Peyer's patch (tissue), 4 donors: Measurements from ENCODE around the gene POLK. TPM values are rescaled to one million over a fixed set of nuclear protein-coding genes. Genes with fewer than 3 reads are reported as not detected.
"Not testable (repeated sequence)": the region's sequence is repeated elsewhere in the genome, so short reads cannot be mapped to it uniquely, and the experiment has no call there.

Source experiments
- DNase-seq, 3 donors: peaks; one replicate each; pipeline ENCODE4 v3.0.0-alpha.2; 2017 to 2019
- H3K27ac ChIP-seq, 4 donors: fragments of 200-600 bp; sonication (generic); one replicate each; pipeline ENCODE4 v1.5.1; 2016 to 2019
- H3K27me3 ChIP-seq, 2 donors: fragments of 200-600 bp; sonication (generic); one replicate each; pipeline ENCODE4 v1.5.1; 2019
- H3K36me3 ChIP-seq, 3 donors: fragments of 200-600 bp; sonication (generic); one replicate each; pipeline ENCODE4 v1.5.1; 2016 to 2019
- H3K4me1 ChIP-seq, 4 donors: fragments of 200-600 bp; sonication (generic); one replicate each; pipeline ENCODE4 v1.5.1; 2016 to 2019
- H3K4me3 ChIP-seq, 4 donors: fragments of 200-600 bp; sonication (generic); 1 replicate in 3 of 4; 2 replicates in 1 of 4; pipeline ENCODE4 v1.5.1; 2016 to 2019; ENCODE audit warnings: mild to moderate bottlenecking in 1 of 4
- H3K9me3 ChIP-seq, 4 donors: fragments of 200-600 bp; sonication (generic); one replicate each; pipeline ENCODE4 v1.5.1; 2016 to 2019; ENCODE audit warnings: mild to moderate bottlenecking in 1 of 4
- POLR2A ChIP-seq, 2 donors: fragments of 450-650 bp; IDR thresholded peaks; one replicate each; pipeline ENCODE4 v1.5.1; 2017; ENCODE audit warnings: antibody characterized with exemption in 2 of 2, mild to moderate bottlenecking in 2 of 2, moderate library complexity in 2 of 2
- total RNA-seq, 4 donors: library from RNA; depleted of rRNA; stranded (reverse); fragments of >200 nt; gene quantifications; one replicate each; pipeline ENCODE4 v1.1.0, GENCODE V29; 2016
- TF ChIP-seq, protein P1 (sequence below), 6 experiments: fragments of 450-650 bp in 4 of 6; fragments of 200-600 bp in 2 of 6; sonication (generic) in 1 of 6; IDR thresholded peaks; one replicate each; pipeline ENCODE4 v1.5.1; 2017 to 2019; ENCODE audit warnings: antibody characterized with exemption in 6 of 6, mild to moderate bottlenecking in 3 of 6, moderate library complexity in 1 of 6

Gene POLK
- total RNA-seq, 4 donors from 2014 or later, result 24.5 to 58.6 (median 28.3) TPM

DNA sequence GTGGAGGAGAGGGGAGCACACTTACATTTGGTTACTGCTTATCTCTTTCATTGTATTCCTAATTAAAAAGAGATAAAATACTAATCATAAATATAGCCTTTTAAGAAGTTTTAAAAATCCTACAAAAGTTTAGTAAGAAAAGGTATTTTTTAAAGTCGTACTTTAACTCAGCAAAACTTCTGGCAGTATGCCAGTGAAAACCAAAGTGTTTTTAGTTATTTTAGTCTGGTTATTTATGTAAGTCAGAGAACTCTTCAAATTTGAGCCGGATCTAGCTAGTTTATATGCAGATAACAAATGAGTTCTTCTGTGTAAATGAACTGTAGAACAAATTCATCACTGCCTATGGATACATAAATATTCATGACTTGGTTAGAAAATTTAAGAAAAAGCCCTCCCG lies 63.1 kb downstream of the POLK start:
- Histone ChIP-seq H3K36me3 (peaks cover 0 to 10% (median 0%) of the 10 kb centered on the region in 3 donors), H3K9me3 (no peaks in the 10 kb centered on the region), H3K4me1 (no peaks in the 10 kb centered on the region), H3K27ac (no peak overlapping the region), H3K27me3 (no peaks in the 10 kb centered on the region), H3K4me3 (no peak overlapping the region)
- DNase-seq, result no peak
- TF ChIP-seq, protein P1, sequence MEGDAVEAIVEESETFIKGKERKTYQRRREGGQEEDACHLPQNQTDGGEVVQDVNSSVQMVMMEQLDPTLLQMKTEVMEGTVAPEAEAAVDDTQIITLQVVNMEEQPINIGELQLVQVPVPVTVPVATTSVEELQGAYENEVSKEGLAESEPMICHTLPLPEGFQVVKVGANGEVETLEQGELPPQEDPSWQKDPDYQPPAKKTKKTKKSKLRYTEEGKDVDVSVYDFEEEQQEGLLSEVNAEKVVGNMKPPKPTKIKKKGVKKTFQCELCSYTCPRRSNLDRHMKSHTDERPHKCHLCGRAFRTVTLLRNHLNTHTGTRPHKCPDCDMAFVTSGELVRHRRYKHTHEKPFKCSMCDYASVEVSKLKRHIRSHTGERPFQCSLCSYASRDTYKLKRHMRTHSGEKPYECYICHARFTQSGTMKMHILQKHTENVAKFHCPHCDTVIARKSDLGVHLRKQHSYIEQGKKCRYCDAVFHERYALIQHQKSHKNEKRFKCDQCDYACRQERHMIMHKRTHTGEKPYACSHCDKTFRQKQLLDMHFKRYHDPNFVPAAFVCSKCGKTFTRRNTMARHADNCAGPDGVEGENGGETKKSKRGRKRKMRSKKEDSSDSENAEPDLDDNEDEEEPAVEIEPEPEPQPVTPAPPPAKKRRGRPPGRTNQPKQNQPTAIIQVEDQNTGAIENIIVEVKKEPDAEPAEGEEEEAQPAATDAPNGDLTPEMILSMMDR (IDR thresholded peaks at IDR 0.05), result no peak
- no peak for TF ChIP-seq POLR2A (IDR thresholded peaks at IDR 0.05)

DNA sequence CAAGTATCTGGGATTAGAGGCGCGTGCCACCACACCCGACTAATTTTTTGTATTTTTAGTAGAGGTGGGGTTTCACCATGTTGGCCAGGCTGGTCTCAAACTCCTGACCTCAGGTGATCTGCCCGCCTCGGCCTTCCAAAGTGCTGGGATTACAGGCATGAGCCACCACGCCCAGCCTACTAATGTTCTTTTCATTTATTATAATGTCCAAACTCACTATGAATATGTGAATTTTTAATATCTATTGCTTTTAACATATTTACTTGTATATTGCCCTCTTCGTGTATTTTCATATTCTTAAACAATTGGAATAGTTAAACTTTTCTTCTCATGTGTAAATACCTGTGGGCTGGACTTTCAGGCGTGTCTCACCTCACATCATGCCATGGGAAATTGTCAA lies 66.6 kb downstream of the POLK start:
- not testable (repeated sequence) for H3K4me3 ChIP-seq, H3K4me1 ChIP-seq, DNase-seq, H3K9me3 ChIP-seq, H3K27me3 ChIP-seq, H3K27ac ChIP-seq
- peaks cover 0 to 32% (median 0%) of the 10 kb centered on the region in 3 donors for H3K36me3 ChIP-seq

DNA sequence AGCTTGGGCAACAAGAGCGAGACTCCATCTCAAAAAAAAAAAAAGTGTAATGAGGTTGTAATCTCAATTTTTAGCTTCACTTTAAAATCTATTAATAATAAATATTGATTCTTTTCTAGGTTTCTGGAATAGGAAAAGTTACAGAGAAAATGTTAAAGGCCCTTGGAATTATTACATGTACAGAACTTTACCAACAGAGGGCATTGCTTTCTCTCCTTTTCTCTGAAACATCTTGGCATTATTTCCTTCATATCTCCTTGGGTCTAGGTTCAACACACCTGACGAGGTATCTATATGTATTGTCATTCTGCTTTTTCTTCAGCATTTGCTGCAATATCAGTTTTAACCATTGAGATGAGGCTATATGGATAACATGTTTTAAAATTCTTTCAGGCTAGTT lies 73.0 kb downstream of the POLK start:
- no peak for TF ChIP-seq POLR2A (IDR thresholded peaks at IDR 0.05)
- TF ChIP-seq, protein P1 (IDR thresholded peaks at IDR 0.05), result peak in 3 of 6 experiments; percentile 41 to 53 (median 46)
- no peaks in the 10 kb centered on the region for H3K27me3 ChIP-seq
- H3K27ac ChIP-seq, result no peak overlapping the region
- peaks cover 0 to 36% (median 0%) of the 10 kb centered on the region in 3 donors for H3K36me3 ChIP-seq
- no peak for DNase-seq
- H3K9me3 ChIP-seq, result no peaks in the 10 kb centered on the region
- no peaks in the 10 kb centered on the region for H3K4me1 ChIP-seq
- no peak overlapping the region for H3K4me3 ChIP-seq

DNA sequence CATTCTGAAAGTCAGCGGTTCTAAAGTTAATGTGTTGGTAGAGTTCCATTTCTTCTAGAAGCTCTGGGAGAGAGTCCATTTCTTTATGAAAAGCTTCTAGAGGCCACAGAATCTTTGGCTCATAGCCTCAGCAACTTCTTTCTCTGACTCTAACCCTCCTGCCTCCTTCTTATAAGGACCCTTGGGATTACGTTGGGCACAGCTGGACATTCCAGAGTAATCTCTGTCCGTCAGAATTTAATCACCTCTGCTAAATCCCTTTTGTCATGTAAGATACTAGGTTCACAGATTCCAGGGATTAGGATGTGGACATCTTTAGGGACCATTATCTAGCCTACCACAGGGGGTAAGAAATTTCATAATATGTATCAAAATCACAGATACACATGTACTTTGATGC lies 77.0 kb downstream of the POLK start:
- peaks cover 0 to 34% (median 0%) of the 10 kb centered on the region in 3 donors for H3K36me3 ChIP-seq
- TF ChIP-seq, protein P1 (IDR thresholded peaks at IDR 0.05), result no peak
- TF ChIP-seq POLR2A (IDR thresholded peaks at IDR 0.05), result no peak

DNA sequence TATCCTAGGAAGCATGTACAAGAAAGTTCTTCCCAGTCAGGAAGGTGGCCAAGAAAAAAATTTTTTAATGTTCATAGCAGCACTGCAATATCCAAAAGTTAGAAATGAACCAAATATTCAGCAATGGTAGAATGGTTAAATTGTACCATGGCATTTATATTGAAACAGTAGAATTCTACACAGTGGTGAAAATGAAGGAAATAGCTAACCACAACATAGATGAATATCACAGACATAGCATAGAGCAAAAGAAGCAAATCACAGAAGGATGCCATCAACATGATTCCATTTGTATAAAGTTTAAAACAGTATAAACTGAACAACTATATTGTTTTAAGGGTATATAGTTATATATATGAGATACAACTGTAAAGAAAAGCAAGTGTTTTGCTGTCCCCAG lies 88.8 kb downstream of the POLK start:
- Histone ChIP-seq H3K36me3 (peaks cover 0 to 18% (median 0%) of the 10 kb centered on the region in 3 donors), H3K4me3 (no peak overlapping the region), H3K4me1 (no peaks in the 10 kb centered on the region), H3K9me3 (no peaks in the 10 kb centered on the region), H3K27me3 (no peaks in the 10 kb centered on the region), H3K27ac (no peak overlapping the region)
- TF ChIP-seq, protein P1 (IDR thresholded peaks at IDR 0.05), result no peak
- no peak for TF ChIP-seq POLR2A (IDR thresholded peaks at IDR 0.05)
- DNase-seq, result no peak

More for the DNA sequence above, 77.0 kb downstream of the POLK start:
- no peaks in the 10 kb centered on the region for H3K27me3 ChIP-seq
- no peak overlapping the region for H3K4me3 ChIP-seq
- no peak for DNase-seq
- no peak overlapping the region for H3K27ac ChIP-seq
- H3K4me1 ChIP-seq, result no peaks in the 10 kb centered on the region
- no peaks in the 10 kb centered on the region for H3K9me3 ChIP-seq

DNA sequence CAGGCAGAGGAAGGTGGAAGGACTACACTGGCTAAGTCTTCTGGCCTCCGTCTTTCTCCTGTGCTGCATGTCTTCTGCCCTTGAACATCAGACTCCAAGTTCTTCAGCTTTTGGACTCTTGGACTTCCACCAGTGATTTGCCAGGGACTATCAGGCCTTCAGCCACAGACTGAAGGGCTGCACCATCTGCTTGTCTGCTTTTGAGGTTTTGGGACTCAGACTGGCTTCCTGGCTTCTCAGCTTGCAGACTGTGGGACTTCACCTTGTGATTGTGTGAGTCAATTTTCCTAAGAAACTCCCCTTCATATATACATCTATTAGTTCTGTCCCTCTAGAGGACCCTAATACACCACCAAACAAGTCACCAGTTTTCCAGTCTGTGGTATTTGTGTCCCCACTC lies 89.9 kb downstream of the POLK start:
- Histone ChIP-seq H3K9me3 (no peaks in the 10 kb centered on the region), H3K4me3 (no peak overlapping the region), H3K4me1 (no peaks in the 10 kb centered on the region), H3K27me3 (no peaks in the 10 kb centered on the region), H3K36me3 (peaks cover 0 to 14% (median 0%) of the 10 kb centered on the region in 3 donors), H3K27ac (no peak overlapping the region)
- no peak for DNase-seq
- TF ChIP-seq, protein P1 (IDR thresholded peaks at IDR 0.05), result no peak
- no peak for TF ChIP-seq POLR2A (IDR thresholded peaks at IDR 0.05)
